Inflammatory macrophage treated with lipopolysaccharide for 4 hours (primary cell): ENCODE results near the gene SCGB3A2.

Experiments used
- DNase-seq: peaks from one replicate; pipeline ENCODE4 v3.0.0-alpha.2; 2020

Gene SCGB3A2, protein sequence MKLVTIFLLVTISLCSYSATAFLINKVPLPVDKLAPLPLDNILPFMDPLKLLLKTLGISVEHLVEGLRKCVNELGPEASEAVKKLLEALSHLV

DNA sequence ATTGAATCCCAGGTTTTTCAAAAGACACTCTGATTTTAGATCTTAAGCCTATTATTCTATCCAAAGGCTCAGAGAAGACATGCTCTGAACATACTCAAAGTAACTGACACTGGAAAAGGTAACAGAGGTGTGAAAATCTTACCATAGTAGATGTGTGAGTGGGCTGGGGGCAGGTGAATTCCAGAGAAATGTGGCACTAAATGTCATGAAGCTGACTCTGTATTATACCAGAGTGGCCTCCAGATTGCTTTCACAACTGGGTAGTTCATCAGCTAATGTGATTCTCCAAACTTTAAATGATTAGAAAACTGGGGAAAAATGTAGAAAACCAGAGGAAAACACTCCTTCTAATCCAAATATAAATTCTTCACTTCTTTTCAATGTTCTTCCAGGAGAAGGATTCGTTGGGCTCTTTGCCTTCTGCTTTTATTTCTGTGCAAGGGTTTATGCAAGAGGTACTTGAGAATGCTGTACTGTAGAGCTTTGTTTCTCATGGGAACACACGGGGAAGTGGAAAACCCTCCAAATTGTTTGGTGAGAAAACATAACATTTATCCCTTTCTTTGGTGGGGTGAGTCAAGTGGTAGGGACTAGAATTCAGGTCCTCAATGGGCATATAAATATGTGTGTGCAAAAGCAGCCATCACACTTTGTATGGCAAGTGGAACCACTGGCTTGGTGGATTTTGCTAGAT lies at the start of gene SCGB3A2:
Gene SCGB3A2, plus strand, starts transcription at position 646 of the 694 bp plus-strand sequence. CDS start 93 bp downstream, outside the sequence.
- DNase-seq: no peak

DNA sequence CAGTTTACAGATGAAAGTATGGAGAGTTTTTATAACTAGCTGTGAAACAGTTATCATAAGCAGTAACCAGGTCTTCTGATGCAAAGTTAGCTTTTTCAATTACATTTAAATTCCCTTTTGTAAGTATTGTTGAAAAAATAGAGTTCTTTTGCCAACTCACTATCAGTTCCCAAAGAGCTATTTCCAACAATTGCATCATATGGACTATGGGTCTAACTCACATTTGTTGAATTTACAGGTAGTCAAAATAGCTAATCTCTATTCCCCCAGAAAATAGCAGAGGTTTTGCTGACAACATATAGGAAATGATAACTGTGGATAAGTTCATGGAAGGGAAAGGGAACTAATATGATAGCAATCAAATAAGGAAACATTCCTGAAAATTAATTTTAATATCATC lies 48.5 kb upstream of the SCGB3A2 start:
- no peak for DNase-seq

DNA sequence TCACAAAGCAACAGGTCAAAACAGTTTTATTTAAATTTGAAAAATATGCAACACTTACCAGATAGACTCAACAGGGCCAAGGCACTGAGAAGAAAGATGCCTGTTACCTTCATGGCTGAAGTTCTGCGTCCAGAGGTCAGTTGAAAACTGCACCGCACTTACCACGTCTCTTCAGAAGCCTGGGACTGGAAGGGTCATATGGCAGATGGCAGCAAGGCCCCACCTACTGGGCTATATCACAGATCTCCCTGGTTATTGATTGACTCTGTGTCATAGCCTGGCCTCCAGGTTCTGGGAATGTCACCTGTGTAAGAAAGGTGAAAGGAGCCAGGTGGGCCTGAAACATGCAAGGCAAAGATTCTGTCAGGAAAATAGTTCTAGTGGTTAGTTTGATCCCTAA lies 47.0 kb upstream of the SCGB3A2 start, which contains the start of gene SPINK1:
Gene SPINK1, minus strand, starts transcription at position 207 of the 400 bp plus-strand sequence. Its CDS starts 94 bp downstream, at position 113.
- no peak for DNase-seq

DNA sequence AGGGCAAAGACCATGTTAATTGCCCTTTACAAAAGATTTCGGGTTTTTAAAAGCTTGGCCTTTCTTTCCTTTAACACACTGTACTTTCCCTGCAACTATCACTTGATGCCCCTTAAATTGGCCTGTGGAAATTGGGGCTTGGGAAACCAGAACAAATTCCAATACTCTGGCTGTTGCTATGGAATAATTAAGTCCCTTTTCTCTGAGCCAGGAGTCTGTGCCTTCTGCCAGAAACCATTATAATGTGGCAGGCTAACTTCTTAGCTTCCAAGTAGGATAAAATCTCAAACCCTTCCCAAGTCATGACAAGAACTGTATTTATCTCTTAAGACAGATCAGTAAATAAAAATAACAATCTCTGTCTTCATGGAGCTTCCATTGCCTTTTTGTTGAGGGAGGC lies 46.0 kb upstream of the SCGB3A2 start:
- no peak for DNase-seq

DNA sequence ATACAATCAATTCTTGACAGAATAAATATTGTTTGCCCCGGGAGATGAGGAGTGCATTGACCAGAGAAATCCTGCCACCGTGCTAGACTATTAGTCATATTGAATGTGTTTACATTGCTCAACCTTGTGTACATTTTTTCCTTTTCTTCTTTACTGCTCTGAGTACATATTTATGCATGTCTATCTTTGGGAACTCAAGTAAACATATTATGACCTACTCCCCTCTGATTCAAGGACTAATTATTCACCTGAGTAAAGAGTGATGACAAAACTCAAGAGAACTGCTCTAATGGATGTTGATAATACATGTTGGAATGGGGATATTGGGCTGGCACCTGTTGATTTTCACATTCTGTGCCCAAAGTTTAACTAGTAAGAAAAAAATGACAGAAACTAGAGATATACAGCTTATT lies 43.1 kb upstream of the SCGB3A2 start:
- DNase-seq: no peak

DNA sequence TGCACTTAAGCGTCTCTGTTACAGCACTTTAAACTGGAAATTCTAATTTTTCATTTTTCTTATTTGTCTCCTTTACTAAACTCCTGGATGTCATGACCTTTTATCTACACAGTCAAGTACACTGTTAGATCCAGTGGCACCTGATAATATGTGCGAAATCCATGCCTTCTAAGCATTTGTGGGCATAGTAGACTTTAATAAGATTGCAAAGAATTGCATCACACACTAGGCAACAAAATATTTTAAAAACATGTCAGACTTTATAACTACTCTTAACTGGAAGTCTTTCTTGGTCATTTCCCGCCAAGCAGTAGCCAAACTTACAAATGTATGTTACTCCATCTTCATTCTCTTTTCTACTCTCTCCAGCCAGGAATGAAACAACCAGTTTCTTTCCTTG lies 42.1 kb upstream of the SCGB3A2 start:
- no peak for DNase-seq

DNA sequence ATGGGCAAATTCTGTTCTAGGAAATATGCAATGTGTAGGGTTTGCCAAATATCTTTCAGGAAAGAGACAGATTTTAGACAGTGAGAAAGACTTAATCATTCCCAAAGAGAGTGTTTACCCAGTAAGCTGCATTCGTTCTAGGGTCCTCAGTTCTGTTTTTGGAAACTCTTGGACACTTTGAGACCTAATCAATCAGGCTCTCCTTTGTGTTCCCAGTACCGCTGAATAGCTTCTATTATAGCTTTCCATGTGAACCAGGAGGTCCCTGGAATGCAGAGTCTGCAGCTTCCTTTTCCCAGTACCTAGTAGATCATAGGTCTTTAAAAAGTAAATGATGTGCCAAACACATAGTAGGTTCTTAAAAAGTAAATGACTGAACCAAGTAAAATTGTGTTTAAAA lies 35.6 kb upstream of the SCGB3A2 start:
- no peak for DNase-seq

DNA sequence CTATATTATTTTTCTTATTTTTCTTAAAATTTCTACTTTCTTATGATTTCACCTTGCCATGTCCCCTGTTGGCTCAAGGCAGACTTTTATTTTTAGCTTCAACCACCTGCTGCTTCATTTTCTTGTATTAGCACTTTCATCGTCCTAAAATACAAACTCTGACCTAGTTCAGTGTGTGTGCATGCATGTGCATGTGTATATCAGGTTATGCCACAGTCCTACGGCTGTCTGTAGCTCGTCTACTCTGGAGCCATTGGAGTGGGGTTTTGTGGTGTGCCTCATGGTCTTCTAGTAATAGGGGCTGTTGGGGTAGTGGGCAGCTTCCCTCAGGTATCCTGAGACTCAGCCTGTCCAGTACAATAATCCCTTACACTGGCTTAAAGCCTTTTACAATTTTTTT lies 33.7 kb upstream of the SCGB3A2 start:
- no peak for DNase-seq

DNA sequence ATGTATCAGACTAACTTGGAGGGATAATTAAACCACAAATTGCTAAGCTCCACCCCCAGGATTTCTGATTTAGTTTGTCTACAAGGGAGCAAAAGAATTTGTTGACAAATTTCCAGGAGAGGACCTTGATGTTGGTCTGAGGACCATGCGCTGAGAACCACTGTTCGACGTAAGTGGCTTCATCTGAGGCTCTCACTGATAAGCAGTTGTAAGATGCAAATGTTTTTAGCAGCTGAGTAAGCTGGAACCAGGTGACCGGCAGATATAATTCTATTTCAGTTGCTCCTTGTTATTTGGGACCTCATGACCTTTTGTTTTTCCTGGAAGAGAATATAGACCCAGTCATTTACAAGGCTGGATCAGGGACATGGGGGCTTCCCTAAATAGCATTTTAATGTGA lies 32.9 kb upstream of the SCGB3A2 start:
- no peak for DNase-seq

DNA sequence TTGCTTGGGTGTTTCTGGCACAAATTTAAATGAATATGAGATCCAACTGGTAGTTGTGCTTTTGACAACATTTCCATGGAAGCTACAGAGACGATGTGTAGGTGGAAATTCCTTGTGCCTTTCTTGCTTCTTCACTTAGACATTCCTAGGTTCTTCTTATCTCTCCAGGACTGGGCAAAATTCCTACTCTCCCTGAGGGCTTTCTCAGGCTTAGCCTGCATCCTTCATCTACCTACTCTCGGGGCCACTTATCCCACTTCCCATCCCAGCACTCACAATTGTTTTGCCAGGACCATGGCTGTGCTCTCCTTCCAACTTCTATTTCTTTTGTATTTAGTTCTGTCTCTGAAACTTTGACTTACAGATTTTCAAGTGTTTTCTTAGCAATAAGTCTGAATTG lies 29.3 kb upstream of the SCGB3A2 start:
- DNase-seq: no peak

DNA sequence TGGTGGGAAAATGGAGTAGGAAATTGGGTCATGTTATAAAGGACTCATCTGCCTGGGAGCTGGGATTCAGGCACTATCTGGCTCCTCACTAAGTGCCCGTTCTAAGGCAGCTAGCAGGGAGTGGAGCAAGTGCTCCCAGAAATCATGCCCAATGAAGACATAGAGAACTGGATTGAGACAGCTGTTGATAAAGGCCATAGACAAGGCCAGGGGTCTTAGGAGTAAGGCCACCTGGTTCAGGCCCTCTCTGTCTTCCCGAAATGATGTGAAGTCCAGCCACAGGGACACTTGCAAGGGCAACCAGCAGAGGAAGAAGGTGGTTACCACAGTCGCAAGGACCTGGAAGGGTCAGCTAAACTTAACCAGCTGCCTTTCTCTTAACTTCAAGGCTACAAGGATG lies 26.9 kb upstream of the SCGB3A2 start:
- DNase-seq: no peak

DNA sequence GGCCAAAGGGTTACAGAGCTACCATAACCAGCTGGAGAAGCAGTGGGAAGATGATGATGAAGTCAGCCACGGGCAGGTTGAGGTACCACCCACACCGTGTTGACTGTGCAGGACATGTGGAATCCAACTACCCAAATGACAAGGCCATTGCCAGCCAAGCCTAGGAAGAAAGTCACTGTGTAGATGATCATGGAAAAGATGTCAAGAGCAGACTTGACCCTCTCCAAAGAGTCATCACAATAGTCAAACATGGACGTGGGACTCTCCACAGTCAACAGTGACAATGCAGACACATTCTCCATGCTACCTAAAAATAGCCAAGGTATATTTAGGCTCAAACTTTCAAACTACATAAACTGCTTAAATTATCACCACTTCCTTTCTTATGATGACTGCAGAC lies 26.1 kb upstream of the SCGB3A2 start:
- no peak for DNase-seq

DNA sequence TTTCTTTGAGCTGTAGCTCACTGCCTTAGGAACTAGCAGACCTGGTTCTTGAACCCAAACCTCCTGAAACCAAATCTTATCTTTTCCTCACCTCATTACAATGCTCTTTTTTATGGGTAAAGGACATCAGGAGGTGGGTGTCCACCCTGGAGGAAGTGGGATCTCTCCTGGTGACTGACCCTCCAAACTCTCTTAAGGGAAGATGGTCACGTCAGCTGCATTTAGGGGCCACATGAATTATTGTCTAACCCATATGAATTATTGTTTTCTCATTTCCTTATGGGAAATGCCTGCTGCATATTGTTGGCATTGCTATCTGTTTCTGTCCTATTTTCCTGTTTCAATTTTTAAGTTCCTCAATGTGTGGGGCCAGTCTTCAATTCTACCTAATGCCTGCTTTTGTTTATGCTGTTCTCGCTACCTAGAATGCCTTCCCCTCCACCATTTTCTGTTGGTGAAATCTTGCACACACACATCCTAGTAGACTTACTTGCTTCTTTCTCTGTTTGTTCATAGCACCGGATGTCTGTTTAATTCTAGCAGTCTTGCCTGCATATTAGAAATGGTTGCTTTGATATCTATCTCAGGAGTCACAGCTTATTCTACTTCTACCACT lies 25.0 kb upstream of the SCGB3A2 start:
- peak; percentile 6 for DNase-seq

DNA sequence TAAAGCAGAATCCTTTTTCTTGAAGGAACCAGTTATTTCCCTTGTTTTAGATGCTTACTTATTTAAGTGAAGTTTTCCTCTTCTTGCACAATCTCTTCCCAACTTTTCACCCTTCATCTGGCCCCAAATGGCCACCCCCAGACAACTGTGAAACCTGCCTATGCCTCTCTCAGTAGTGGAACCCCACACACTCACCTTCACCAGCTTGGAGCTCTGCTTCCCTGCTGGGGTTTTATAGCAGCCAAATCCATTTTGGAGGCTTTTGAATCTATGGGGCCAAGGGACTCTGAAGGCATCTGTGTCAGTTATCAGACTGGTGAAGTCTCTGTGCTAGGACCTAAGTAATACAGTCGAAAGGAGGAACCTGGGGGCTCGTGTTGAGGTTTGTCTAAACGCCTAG lies 24.2 kb upstream of the SCGB3A2 start:
- DNase-seq: no peak

DNA sequence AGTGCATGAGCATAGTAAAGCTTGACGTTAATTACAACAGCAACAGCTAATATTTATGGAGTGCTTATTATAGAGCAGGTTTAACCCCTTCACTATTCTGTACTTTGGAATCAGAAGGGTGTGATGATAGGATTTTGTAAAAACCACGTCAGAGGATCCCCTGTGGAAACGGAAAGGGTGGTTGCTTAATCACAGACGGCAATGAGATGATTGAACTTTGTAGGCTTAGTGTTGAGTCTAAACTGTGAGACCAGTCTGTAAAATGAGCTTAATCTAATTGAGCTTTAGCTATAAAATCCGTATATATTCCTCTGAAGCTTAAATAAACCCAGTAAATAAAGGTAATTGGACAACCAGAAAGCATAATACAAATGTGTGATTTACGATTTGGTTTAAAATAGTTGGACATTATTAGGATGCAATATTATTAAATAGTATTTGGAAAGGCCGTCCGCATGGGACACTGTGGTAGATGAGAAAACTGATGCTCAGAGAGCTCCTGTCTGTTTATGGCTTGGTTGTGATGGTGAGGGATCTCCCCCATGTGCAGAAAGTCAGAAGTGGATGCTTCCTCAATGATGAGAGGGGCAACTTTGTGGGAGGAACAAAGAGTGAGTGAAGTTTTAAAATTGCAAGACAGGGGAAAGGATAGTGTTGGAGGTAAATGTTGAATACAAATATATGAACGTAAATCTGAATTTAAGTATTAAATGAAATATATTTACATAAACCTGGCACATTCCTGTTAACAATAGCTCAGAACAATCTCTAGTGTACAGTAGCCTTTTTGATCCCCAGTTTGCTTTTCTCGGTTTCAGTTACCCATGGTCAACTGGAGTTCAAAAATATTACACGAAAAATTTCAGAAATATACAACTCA lies 23.4 kb upstream of the SCGB3A2 start:
- no peak for DNase-seq

DNA sequence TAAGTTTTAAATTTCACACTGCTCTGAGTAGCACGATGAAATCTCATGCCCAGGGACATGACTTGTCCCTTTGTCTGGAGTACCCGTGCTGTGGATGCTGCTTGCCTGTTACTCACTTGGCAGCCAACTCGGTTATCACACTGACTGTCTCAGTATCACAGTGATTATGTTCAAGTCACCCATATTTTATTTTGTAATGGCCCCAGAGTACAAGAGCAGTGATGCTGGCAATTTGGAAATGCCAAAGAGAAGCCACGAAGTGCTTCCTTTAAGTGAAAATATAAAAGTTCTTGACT lies 22.8 kb upstream of the SCGB3A2 start:
- DNase-seq: no peak

DNA sequence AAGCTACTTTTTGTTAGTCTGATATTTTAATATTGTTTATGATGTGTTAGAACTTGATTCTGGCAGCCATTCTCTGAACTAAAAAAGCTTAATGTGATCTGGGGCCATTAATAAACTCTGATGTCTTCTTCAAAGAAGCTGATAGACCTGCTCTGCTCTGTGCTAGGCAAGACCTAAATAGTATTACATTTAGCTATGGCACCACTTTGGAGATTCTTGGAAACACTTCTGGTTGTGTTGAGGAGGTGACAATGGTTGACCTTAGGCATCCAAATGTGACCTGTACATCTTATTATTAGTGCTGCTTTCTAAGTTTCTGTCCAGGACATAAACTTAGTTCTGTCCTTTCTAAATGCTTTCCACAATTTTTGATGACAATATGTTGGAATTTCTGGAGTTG lies 21.7 kb upstream of the SCGB3A2 start:
- DNase-seq: no peak

DNA sequence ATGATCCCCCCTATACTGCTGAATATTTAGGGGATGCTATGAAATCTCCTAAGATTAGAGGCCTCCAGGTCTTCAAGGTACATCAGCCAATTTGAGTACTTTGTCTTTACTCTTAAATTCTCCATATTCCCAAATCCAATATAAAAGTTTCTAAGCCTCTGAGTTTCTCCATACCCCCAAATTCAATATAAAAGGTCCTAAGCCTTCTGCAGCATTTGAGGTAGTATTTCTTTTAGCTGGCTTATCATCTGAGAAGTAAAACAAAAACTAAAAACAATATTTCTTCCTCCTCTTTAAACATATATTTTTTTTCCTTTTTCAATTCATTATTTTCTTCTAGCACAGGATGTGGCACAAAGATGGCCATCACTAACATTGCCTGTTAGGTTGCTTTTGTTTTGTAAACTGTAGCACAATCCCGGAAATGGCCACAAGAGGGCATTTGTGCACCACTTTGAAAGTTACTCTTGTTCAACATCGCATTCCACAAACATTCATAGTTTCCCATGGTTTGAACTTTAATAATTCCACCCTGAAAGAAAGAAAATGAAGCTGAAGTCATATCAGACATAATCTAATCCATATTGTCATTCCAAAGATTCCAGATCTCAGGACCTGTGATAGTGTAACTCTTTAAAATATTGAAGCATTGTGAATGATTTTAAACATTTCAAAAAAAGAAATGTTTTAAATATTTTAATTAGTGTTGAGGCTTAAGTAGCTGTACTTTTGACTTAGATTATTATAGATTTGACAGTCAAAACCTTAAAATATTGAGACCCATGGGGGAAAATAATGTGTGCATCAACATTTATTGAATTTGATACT lies 21.0 kb upstream of the SCGB3A2 start:
- DNase-seq: peak; percentile 53

DNA sequence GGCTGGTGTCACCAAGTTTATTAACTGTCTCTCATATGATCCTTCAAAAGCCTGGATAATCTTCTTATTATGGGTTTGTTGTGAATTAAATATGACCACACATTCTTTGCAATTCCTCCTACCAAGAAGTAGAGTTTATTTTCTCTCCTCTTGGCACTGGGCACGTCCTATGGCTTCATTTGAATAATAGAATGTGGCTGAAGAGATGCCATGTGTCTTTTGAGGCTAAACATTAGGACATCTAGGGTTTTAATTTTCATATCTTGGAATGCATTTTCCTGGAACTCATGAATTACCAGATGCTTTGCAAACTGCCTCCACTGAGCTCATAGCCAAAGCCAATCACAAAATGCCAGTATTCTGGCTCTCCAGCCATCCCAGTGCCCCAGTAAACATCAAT lies 19.9 kb upstream of the SCGB3A2 start:
- DNase-seq: no peak

DNA sequence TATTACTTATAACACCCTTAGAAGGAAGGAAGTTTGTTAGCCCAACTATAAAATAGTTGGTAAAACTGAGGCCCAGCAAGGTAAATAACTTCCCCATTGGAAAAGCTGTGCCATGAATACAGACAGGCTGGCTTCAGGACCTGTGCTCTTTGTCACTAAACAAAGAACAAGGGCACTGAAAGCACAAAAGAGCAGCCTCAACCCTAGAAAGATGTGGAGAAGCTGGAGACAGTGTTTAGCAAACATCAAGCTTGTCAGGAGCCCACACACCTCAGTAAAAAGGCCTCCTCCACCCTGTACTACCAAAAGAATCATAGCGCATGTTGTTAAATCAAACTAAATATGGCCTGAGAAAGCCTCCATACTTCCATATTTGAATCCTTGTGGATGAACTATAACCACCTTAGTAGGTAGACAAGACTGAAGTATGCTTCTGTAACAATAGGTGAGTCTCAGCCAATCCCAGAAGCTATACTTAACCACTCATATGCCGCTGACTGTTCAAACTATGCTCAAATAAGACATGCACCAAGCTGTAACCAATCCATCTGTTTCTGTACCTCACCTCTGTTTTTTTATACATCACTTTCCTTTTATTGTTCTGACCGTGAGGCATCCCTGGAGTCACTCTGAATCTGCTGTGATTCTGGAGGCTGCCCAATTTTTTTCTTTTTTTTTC lies 18.4 kb upstream of the SCGB3A2 start:
- DNase-seq: no peak

DNA sequence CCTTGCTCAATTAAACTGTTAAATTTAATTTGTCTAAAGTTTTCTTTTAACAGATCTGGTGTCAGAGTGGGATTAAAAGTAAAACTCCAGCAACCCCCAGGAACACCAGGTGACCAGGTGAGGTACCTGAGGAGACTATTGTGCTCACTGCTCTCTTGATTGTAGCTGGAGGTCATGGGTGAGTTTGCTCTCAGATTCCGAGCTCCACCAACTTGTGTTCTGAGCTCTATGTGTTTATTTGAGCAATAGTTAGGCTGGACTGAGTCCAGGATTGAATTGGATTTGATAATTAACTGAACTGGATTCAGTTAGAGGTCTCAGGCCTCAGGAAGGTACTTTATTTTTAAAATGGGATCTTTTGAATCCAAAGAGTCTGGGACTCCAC lies 17.9 kb upstream of the SCGB3A2 start:
- DNase-seq: no peak

DNA sequence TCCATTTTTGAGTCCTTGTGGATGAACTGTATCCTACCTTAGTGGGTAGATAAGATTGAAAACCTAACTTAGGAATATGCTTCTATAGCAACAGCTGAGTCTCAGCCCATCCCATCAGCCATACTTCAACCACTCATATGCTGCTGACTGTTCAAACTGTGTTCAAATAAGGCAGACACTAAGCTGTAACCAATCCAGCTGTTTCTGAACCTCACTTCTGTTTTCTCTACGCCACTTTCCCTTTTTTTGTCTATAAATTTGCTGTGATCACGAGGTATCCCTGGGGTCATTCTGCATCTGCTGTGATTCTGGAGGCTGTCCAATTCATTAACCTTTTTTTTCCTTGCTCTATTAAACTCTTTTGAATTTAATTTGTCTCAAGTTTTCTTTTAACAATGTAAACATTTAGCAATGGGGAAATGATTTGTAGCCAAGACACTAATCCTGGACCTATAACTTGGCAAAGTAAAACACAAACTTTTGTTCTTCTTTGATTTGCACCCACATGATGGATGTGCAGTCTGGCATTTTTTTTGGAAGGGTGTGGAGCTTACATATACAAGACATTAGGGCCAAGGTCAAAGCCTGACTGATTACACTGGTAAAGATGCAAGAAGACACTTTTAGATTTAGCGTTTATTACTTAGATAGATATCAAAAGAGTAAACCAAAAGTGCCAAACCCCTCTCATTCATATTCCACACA lies 14.9 kb upstream of the SCGB3A2 start:
- DNase-seq: no peak
